Measurements from ENCODE around the gene SVOPL.

SVOPL gene

GRCh38 chr7:138553805-138554204 lies 147.4 kb downstream of the SVOPL start:
- DNase-seq, result no peak

- DNase-seq, result no peak
Measured at GRCh38 chr7:138551102-138551501, 150.1 kb downstream of the SVOPL start.

- DNase-seq, result no peak
Measured at GRCh38 chr7:138550337-138550736, 150.8 kb downstream of the SVOPL start.

GRCh38 chr7:138549082-138549481 lies 152.1 kb downstream of the SVOPL start:
- DNase-seq, result no peak

GRCh38 chr7:138546829-138547228 lies 154.3 kb downstream of the SVOPL start:
- DNase-seq, result no peak

- no peak for DNase-seq
Measured at GRCh38 chr7:138546064-138546619, 155.0 kb downstream of the SVOPL start.

- DNase-seq, result no peak
Measured at GRCh38 chr7:138545123-138545522, 156.0 kb downstream of the SVOPL start.
